ENCODE data around the gene GCNT1. TPM values are rescaled to one million over a fixed set of nuclear protein-coding genes. Genes with fewer than 3 reads are reported as not detected.
"Not testable (repeated sequence)": the region's sequence is repeated elsewhere in the genome, so short reads cannot be mapped to it uniquely, and the experiment has no call there.

GCNT1 gene
- total RNA-seq, 1 donor from 2014 or later: 0.70 TPM

- peak; percentile 10 for DNase-seq (ENCODE audit: low read depth)
These were observed 72.3 kb downstream of the GCNT1 start for GRCh38 chr9:76531231-76531780.

- DNase-seq (ENCODE audit: low read depth): not testable (repeated sequence)
These were observed 73.9 kb downstream of the GCNT1 start for GRCh38 chr9:76532877-76533276.

- DNase-seq (ENCODE audit: low read depth): peak; percentile 10
These were observed 75.0 kb downstream of the GCNT1 start for GRCh38 chr9:76534026-76534425.

- DNase-seq (ENCODE audit: low read depth): peak; percentile 30
These were observed 78.2 kb downstream of the GCNT1 start for GRCh38 chr9:76537150-76537646.

GRCh38 chr9:76539180-76539579 is 80.2 kb downstream of the GCNT1 start:
- no peak for DNase-seq (ENCODE audit: low read depth)

GRCh38 chr9:76542360-76542759 is 83.4 kb downstream of the GCNT1 start:
- no peak for DNase-seq (ENCODE audit: low read depth)

- no peak for DNase-seq (ENCODE audit: low read depth)
These were observed 86.2 kb downstream of the GCNT1 start for GRCh38 chr9:76545191-76545590.

- DNase-seq (ENCODE audit: low read depth): no peak
These were observed 93.2 kb downstream of the GCNT1 start for GRCh38 chr9:76552181-76552580.

- DNase-seq (ENCODE audit: low read depth): no peak
These were observed 93.9 kb downstream of the GCNT1 start for GRCh38 chr9:76552751-76553455.

- no peak for DNase-seq (ENCODE audit: low read depth)
These were observed 94.7 kb downstream of the GCNT1 start for GRCh38 chr9:76553680-76554079.

Other genes starting within 250 kb of the GCNT1 start
- gene RFK, start 64.8 kb upstream of the GCNT1 start, total RNA-seq: 25.6 and 30.6 TPM in 2 replicates

Data from myocyte (in vitro differentiated cells).